H1 (cell line): ENCODE results near the gene WDR33. TPM values are rescaled to one million over a fixed set of nuclear protein-coding genes. Genes with fewer than 3 reads are reported as not detected.

Experiments
- ASH2L ChIP-seq: fragments of 200-600, 300-600 bp; sonication (generic); IDR thresholded peaks from one replicate; pipeline ENCODE4 v1.7.1; 2017; ENCODE audit warnings: low read length
- BACH1 ChIP-seq: IDR thresholded peaks from 2 replicates; pipeline ENCODE4 v1.6.1; 2012; ENCODE audit warnings: low read length, improper control_type of control experiment
- CBX8 ChIP-seq: fragments of 300-800, 300-1000 bp; sonication (generic); IDR thresholded peaks from 2 replicates; pipeline ENCODE4 v1.7.1; 2016; ENCODE audit warnings: low read depth, low read length, borderline replicate concordance
- CREB1 ChIP-seq: IDR thresholded peaks from 2 replicates; pipeline ENCODE4 v1.6.1; 2012; ENCODE audit warnings: inconsistent platforms
- EGR1 ChIP-seq: IDR thresholded peaks from 2 replicates; pipeline ENCODE4 v1.6.1; 2011; ENCODE audit warnings: low read depth, low read length, borderline replicate concordance
- EP300 ChIP-seq, 2 experiments: IDR thresholded peaks; 1 replicate in 1 of 2; 2 replicates in 1 of 2; pipeline ENCODE4 v1.6.1; 2011 to 2012; ENCODE audit warnings: low read depth in 2 of 2, low read length in 2 of 2, mild to moderate bottlenecking in 2 of 2, borderline replicate concordance in 1 of 2, inconsistent platforms in 1 of 2, moderate library complexity in 1 of 2
- FOSL1 ChIP-seq: IDR thresholded peaks from 2 replicates; pipeline ENCODE4 v1.6.1; 2011; ENCODE audit warnings: mild to moderate bottlenecking, low read depth, low read length, moderate library complexity; ENCODE audit not compliant: insufficient read depth
- GABPA ChIP-seq: IDR thresholded peaks from 2 replicates; pipeline ENCODE4 v1.6.1; 2011; ENCODE audit warnings: mild to moderate bottlenecking, low read length, moderate library complexity, borderline replicate concordance; ENCODE audit not compliant: insufficient read depth
- JUND ChIP-seq: IDR thresholded peaks from 2 replicates; pipeline ENCODE4 v1.6.1; 2011; ENCODE audit warnings: mild to moderate bottlenecking, improper control_type of control experiment, low read length
- KDM4A ChIP-seq: IDR thresholded peaks from one replicate; pipeline ENCODE4 v1.7.1; 2012; ENCODE audit warnings: low read depth, mild to moderate bottlenecking, moderate library complexity, low read length, inconsistent platforms; ENCODE audit not compliant: severe bottlenecking
- NRF1 ChIP-seq: IDR thresholded peaks from 2 replicates; pipeline ENCODE4 v1.6.1; 2011; ENCODE audit warnings: mild to moderate bottlenecking, low read depth, low read length, improper control_type of control experiment
- PHF8 ChIP-seq: fragments of 200-600 bp; sonication (generic); conservative IDR thresholded peaks from 2 replicates; pipeline ENCODE4 v1.7.1; 2012; ENCODE audit warnings: low read depth, mild to moderate bottlenecking, inconsistent platforms, low read length, moderate library complexity
- POLR2A ChIP-seq, 2 experiments: IDR thresholded peaks; 1 replicate in 1 of 2; 2 replicates in 1 of 2; pipeline ENCODE4 v1.6.1; 2011; ENCODE audit warnings: low read depth in 2 of 2, low read length in 2 of 2, mild to moderate bottlenecking in 2 of 2; ENCODE audit errors: control extremely low read depth in 1 of 2
- POLR2AphosphoS5 ChIP-seq: IDR thresholded peaks from 2 replicates; pipeline ENCODE4 v1.6.1; 2011; ENCODE audit warnings: low read depth, low read length
- RXRA ChIP-seq: IDR thresholded peaks from 2 replicates; pipeline ENCODE4 v1.6.1; 2011; ENCODE audit warnings: low read depth, mild to moderate bottlenecking, low read length, moderate library complexity; ENCODE audit not compliant: insufficient read depth
- SIRT6 ChIP-seq: IDR thresholded peaks from one replicate; pipeline ENCODE4 v1.7.1; 2012; ENCODE audit warnings: low read length, inconsistent platforms
- SIX5 ChIP-seq: IDR thresholded peaks from 2 replicates; pipeline ENCODE4 v1.6.1; 2011; ENCODE audit warnings: mild to moderate bottlenecking, low read depth, low read length
- TAF7 ChIP-seq: optimal IDR thresholded peaks from 2 replicates; pipeline ENCODE3; 2011; ENCODE audit warnings: low read depth, mild to moderate bottlenecking, inconsistent platforms, low read length, moderate library complexity, borderline replicate concordance
- TBP ChIP-seq: IDR thresholded peaks from 2 replicates; pipeline ENCODE4 v1.6.1; 2011; ENCODE audit warnings: low read depth, low read length, improper control_type of control experiment
- TEAD4 ChIP-seq: IDR thresholded peaks from 2 replicates; pipeline ENCODE4 v1.6.1; 2012; ENCODE audit warnings: low read depth, low read length, inconsistent platforms, mixed read lengths
- polyA plus RNA-seq, 7 experiments: library from polyadenylated mRNA; depleted of rRNA in 3 of 7; stranded (reverse) in 5 of 7; unstranded in 2 of 7; fragments of >200 nt in 5 of 7; fragments of 200-250 nt in 2 of 7; gene quantifications; 1 replicate in 5 of 7; 2 replicates in 1 of 7; 4 replicates in 1 of 7; pipeline versions ENCODE4 v1.2.1 to v1.2.3, GENCODE V29; 2011 to 2013; ENCODE audit warnings: missing spikeins in 2 of 7, mixed read lengths in 2 of 7
- total RNA-seq: library from RNA; stranded (reverse); fragmentation: NEBNext Ultra II Directional; extraction: Animal tissue kit (Norgen Biotek cat#: 25700); gene quantifications from 2 replicates; pipeline ENCODE4 v1.2.1, GENCODE V29; 2021
- TF ChIP-seq, protein P1 (sequence below): IDR thresholded peaks from 2 replicates; pipeline ENCODE4 v1.6.1; 2012; ENCODE audit warnings: inconsistent platforms
- TF ChIP-seq, protein P2 (sequence below), 3 experiments: IDR thresholded peaks; 1 replicate in 2 of 3; 2 replicates in 1 of 3; pipeline versions ENCODE4 v1.5.1 to v1.6.1; 2011; ENCODE audit warnings: low read length in 3 of 3, mild to moderate bottlenecking in 3 of 3, inconsistent platforms in 2 of 3, low read depth in 1 of 3, moderate library complexity in 1 of 3; ENCODE audit not compliant: insufficient read depth in 1 of 3; ENCODE audit errors: control extremely low read depth in 1 of 3

Gene WDR33
- total and polyA plus RNA-seq, 2 of the 8 experiments (the other 6 are each of a cell fraction or from before 2014, with no cell fraction given): 18.1 to 82.7 TPM

DNA sequence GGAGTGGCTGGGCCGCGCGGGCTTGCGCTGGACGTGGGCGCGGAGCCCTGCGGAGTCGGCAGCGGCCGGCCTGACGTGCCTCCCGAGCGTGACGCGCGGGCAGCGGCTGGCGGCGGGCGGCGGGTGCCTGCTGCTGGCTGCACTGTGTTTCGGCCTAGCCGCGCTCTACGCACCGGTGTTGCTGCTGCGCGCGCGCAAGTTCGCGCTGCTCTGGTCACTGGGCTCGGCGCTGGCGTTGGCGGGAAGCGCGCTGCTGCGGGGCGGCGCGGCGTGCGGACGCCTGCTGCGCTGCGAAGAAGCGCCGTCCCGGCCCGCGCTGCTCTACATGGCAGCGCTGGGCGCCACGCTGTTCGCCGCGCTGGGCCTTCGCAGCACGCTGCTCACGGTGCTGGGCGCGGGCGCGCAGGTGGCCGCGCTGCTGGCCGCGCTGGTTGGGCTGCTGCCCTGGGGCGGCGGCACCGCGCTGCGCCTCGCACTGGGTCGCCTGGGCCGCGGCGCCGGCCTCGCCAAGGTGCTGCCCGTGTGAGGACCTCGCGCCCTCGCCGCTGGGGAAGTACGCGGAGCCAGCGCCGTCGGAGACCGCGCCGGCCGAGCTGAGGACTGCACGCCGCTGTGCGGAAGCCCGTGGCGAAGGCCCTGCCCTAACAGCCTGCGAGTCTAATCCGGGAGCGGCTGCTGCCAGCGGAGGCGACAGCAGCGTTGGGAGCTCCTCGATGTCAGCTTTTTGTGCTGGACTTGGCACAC, 109.1 kb downstream of the WDR33 start (continued):
- TF ChIP-seq CREB1 (peak; percentile 39), TAF7 (peak; percentile 90), SIX5 (no peak), RXRA (no peak), ASH2L (peak; percentile 50), POLR2A (IDR thresholded peaks at IDR 0.05; ENCODE audit: control extremely low read depth in 1 of 2, low read depth in 2 of 2, low read length in 2 of 2) (peak in 1 of 2 experiments; percentile 79; a peak in 1 of 3 replicates), PHF8 (peak; percentile 40; the same call in 1 of the 2 replicates), EP300 (IDR thresholded peaks at IDR 0.05; ENCODE audit: borderline replicate concordance in 1 of 2, low read depth in 2 of 2, low read length in 2 of 2) (no peak), BACH1 (no peak), CBX8 (no peak), FOSL1 (no peak), GABPA (peak; percentile 73; the same call in 1 of the 2 replicates), TEAD4 (peak; percentile 65; the same call in 1 of the 2 replicates), TBP (peak; percentile 54), KDM4A (peak; percentile 5), POLR2AphosphoS5 (peak; percentile 52), NRF1 (0 out of 2 replicates have a peak, but pooled peaks have one; percentile 20), SIRT6 (no peak), EGR1 (no peak), JUND (no peak)
- TF ChIP-seq, protein P1, sequence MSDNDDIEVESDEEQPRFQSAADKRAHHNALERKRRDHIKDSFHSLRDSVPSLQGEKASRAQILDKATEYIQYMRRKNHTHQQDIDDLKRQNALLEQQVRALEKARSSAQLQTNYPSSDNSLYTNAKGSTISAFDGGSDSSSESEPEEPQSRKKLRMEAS: peak; percentile 77; the same call in 1 of the 2 replicates
- TF ChIP-seq, protein P2, sequence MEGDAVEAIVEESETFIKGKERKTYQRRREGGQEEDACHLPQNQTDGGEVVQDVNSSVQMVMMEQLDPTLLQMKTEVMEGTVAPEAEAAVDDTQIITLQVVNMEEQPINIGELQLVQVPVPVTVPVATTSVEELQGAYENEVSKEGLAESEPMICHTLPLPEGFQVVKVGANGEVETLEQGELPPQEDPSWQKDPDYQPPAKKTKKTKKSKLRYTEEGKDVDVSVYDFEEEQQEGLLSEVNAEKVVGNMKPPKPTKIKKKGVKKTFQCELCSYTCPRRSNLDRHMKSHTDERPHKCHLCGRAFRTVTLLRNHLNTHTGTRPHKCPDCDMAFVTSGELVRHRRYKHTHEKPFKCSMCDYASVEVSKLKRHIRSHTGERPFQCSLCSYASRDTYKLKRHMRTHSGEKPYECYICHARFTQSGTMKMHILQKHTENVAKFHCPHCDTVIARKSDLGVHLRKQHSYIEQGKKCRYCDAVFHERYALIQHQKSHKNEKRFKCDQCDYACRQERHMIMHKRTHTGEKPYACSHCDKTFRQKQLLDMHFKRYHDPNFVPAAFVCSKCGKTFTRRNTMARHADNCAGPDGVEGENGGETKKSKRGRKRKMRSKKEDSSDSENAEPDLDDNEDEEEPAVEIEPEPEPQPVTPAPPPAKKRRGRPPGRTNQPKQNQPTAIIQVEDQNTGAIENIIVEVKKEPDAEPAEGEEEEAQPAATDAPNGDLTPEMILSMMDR (IDR thresholded peaks at IDR 0.05; ENCODE audit: control extremely low read depth in 1 of 3, insufficient read depth in 1 of 3, low read depth in 1 of 3, low read length in 3 of 3): peak; percentile 14 to 31 (median 24); a peak in 3 of 4 replicates
